K562 (cell line): ENCODE data around the gene JPT1. TPM values are rescaled to one million over a fixed set of nuclear protein-coding genes. Genes with fewer than 3 reads are reported as not detected.

ENCODE experiments used
- CBFA2T3 ChIP-seq: fragments of 450-650 bp; IDR thresholded peaks from 2 replicates; pipeline ENCODE4 v1.6.1; 2017
- CBX3 ChIP-seq, 2 experiments: IDR thresholded peaks; 1 replicate in 1 of 2; 2 replicates in 1 of 2; pipeline ENCODE4 v1.6.1; 2012; ENCODE audit warnings: inconsistent platforms in 2 of 2, low read length in 2 of 2, borderline replicate concordance in 1 of 2, control low read depth in 1 of 2
- CC2D1A ChIP-seq: fragments of 450-650 bp; IDR thresholded peaks from 2 replicates; pipeline ENCODE4 v1.6.1; 2017; ENCODE audit warnings: mild to moderate bottlenecking
- CGGBP1 ChIP-seq: fragments of 250-450 bp; sonication (Bioruptor Pico); IDR thresholded peaks from 2 replicates; pipeline ENCODE4 v1.9.0; 2021; ENCODE audit warnings: mild to moderate bottlenecking
- CHD1 ChIP-seq: fragments of 200-600 bp; sonication (generic); IDR thresholded peaks from one replicate; pipeline ENCODE4 v1.6.1; 2012; ENCODE audit warnings: mild to moderate bottlenecking, moderate library complexity, low read length, inconsistent platforms
- EHMT2 ChIP-seq: fragments of 450-650 bp; IDR thresholded peaks from 2 replicates; pipeline ENCODE4 v1.6.1; 2018; ENCODE audit warnings: antibody characterized with exemption
- ETV5 ChIP-seq: sonication (generic); formaldehyde crosslinking; IDR thresholded peaks from 2 replicates; pipeline ENCODE4 v1.4.0; 2020; ENCODE audit warnings: low read depth, mild to moderate bottlenecking, missing genetic modification reagents
- HMGN3 ChIP-seq: IDR thresholded peaks from 2 replicates; pipeline ENCODE4 v1.6.1; 2011; ENCODE audit warnings: borderline replicate concordance, low read depth, mild to moderate bottlenecking, mixed read lengths, low read length; ENCODE audit not compliant: insufficient read length; ENCODE audit errors: extremely low read depth
- MAZ ChIP-seq, 2 experiments: fragments of 450-650 bp in 1 of 2; sonication (generic) in 1 of 2; formaldehyde crosslinking; IDR thresholded peaks in 1 of 2; conservative IDR thresholded peaks in 1 of 2; 2 replicates each; pipeline versions ENCODE4 v1.4.0 to v1.5.0; 2020; ENCODE audit warnings: mild to moderate bottlenecking in 1 of 2, missing genetic modification reagents in 1 of 2
- MYNN ChIP-seq, 2 experiments: sonication (generic); formaldehyde crosslinking in 1 of 2; IDR thresholded peaks; 2 replicates each; pipeline versions ENCODE4 v1.5.0 to v1.6.1; 2016 to 2020; ENCODE audit warnings: antibody characterized with exemption in 1 of 2, missing genetic modification reagents in 1 of 2
- NCOA2 ChIP-seq, 2 experiments: fragments of 450-650 bp; IDR thresholded peaks; 2 replicates each; pipeline ENCODE4 v1.6.1; 2018; ENCODE audit warnings: mild to moderate bottlenecking in 2 of 2, moderate library complexity in 1 of 2; ENCODE audit not compliant: partially characterized antibody in 2 of 2
- NONO ChIP-seq, 2 experiments: fragments of 200-400 bp in 1 of 2; fragments of 450-650 bp in 1 of 2; formaldehyde crosslinking in 1 of 2; IDR thresholded peaks; 2 replicates each; pipeline ENCODE4 v1.6.1; 2017; ENCODE audit warnings: low read depth in 2 of 2, mild to moderate bottlenecking in 2 of 2, moderate library complexity in 2 of 2, low read length in 1 of 2
- POLR2G ChIP-seq: fragments of 200-400 bp; formaldehyde crosslinking; IDR thresholded peaks from 2 replicates; pipeline ENCODE4 v1.6.1; 2017; ENCODE audit warnings: low read depth, mild to moderate bottlenecking, antibody characterized with exemption, low read length, moderate library complexity
- SMAD1 ChIP-seq: fragments of 150-350 bp; IDR thresholded peaks from 2 replicates; pipeline ENCODE4 v1.6.1; 2014; ENCODE audit warnings: low read length, low read depth; ENCODE audit not compliant: partially characterized antibody
- SMARCB1 ChIP-seq: IDR thresholded peaks from 2 replicates; pipeline ENCODE4 v1.6.1; 2011; ENCODE audit warnings: improper control_type of control experiment, low read depth; ENCODE audit not compliant: insufficient read length
- SP1 ChIP-seq: sonication (generic); formaldehyde crosslinking; IDR thresholded peaks from 2 replicates; pipeline ENCODE4 v1.8.1; 2022; ENCODE audit warnings: mild to moderate bottlenecking, missing genetic modification reagents
- THAP7 ChIP-seq: fragments of 250-450 bp; sonication (Bioruptor Pico); IDR thresholded peaks from 2 replicates; pipeline ENCODE4 v1.5.0; 2021
- U2AF2 ChIP-seq: fragments of 200-400 bp; formaldehyde crosslinking; optimal IDR thresholded peaks from 2 replicates; pipeline ENCODE3; 2017; ENCODE audit warnings: low read depth, mild to moderate bottlenecking, low read length
- USF1 ChIP-seq: sonication (generic); formaldehyde crosslinking; IDR thresholded peaks from 2 replicates; pipeline ENCODE4 v1.9.0; 2022; ENCODE audit warnings: mild to moderate bottlenecking, missing genetic modification reagents
- ZNF12 ChIP-seq: sonication (generic); formaldehyde crosslinking; IDR thresholded peaks from 2 replicates; pipeline ENCODE4 v1.4.0; 2020; ENCODE audit warnings: mild to moderate bottlenecking, missing genetic modification reagents
- ZNF133 ChIP-seq: fragments of 250-450 bp; sonication (Bioruptor Pico); IDR thresholded peaks from 2 replicates; pipeline ENCODE4 v1.4.0; 2020; ENCODE audit warnings: mild to moderate bottlenecking
- ZNF143 ChIP-seq: sonication (generic); formaldehyde crosslinking; IDR thresholded peaks from 2 replicates; pipeline ENCODE4 v1.9.0; 2022; ENCODE audit warnings: mild to moderate bottlenecking, missing genetic modification reagents
- ZNF511 ChIP-seq: sonication (generic); formaldehyde crosslinking; IDR thresholded peaks from 2 replicates; pipeline ENCODE4 v1.8.0; 2022; ENCODE audit warnings: mild to moderate bottlenecking, missing genetic modification reagents
- polyA plus RNA-seq, 8 experiments: library from polyadenylated mRNA; depleted of rRNA in 4 of 8; stranded (reverse) in 5 of 8; unstranded in 3 of 8; fragments of >200 nt; fragmentation: Nextera tagmentation in 2 of 8; fragmentation: Illumina TruSeq in 1 of 8; extraction: Ambion mirVana in 2 of 8; extraction: Trizol in 1 of 8; gene quantifications; 2 replicates each; pipeline versions ENCODE4 v1.2.1 to v1.2.3, GENCODE V29; 2011 to 2014; ENCODE audit warnings: inconsistent platforms in 1 of 8, missing spikeins in 1 of 8
- total RNA-seq, 7 experiments: library from RNA; depleted of rRNA in 6 of 7; stranded (reverse); fragments of >200 nt in 6 of 7; fragmentation: Illumina TruSeq in 2 of 7; extraction: Trizol in 2 of 7; gene quantifications; 2 replicates each; pipeline versions ENCODE4 v1.2.1 to v1.2.3, GENCODE V29; 2011 to 2021; ENCODE audit warnings: low replicate concordance in 1 of 7

JPT1 gene
- total and polyA plus RNA-seq, 9 of the 15 experiments (the other 6 are each of a cell fraction or from before 2014, with no cell fraction given), result 56.7 to 292 (median 144) TPM

GRCh38 chr17:75154195-75155106, at the start of gene JPT1 (continued):
- TF ChIP-seq ETV5 (CRISPR knock-in tag), result 0 out of 2 replicates have a peak, but pooled peaks have one; percentile 51
- TF ChIP-seq ZNF143 (CRISPR knock-in tag), result 0 out of 2 replicates have a peak, but pooled peaks have one; percentile 4
- TF ChIP-seq SMARCB1, result no peak
- TF ChIP-seq MAZ (CRISPR knock-in tag; conservative IDR thresholded peaks at IDR 0.05 in 1 of 2, IDR thresholded peaks at IDR 0.05 in 1 of 2), result peak; percentile 64 to 88
- peak; percentile 83 for TF ChIP-seq SMAD1
- TF ChIP-seq ZNF133 (CRISPR knock-in tag), result no peak
- TF ChIP-seq THAP7, result 0 out of 2 replicates have a peak, but pooled peaks have one; percentile 20
- peak; percentile 69 for TF ChIP-seq ZNF511 (CRISPR knock-in tag)
- peak; percentile 72 for TF ChIP-seq HMGN3
- TF ChIP-seq CGGBP1 (CRISPR knock-in tag), result peak; percentile 94; the same call in 1 of the 2 replicates
- TF ChIP-seq USF1 (CRISPR knock-in tag), result peak; percentile 42; the same call in 1 of the 2 replicates
- TF ChIP-seq SP1 (CRISPR knock-in tag), result peak; percentile 85
- TF ChIP-seq CHD1, result peak; percentile 47
- TF ChIP-seq NONO (IDR thresholded peaks at IDR 0.05; ENCODE audit: low read depth in 2 of 2, low read length in 1 of 2), result peak; percentile 93 to 97
- peak; percentile 7; the same call in 1 of the 2 replicates for TF ChIP-seq CBFA2T3
- peak; percentile 13; the same call in 1 of the 2 replicates for TF ChIP-seq ZNF12
- peak in 1 of 2 experiments; percentile 41; a peak in 1 of 3 replicates for TF ChIP-seq CBX3 (IDR thresholded peaks at IDR 0.05; ENCODE audit: borderline replicate concordance in 1 of 2, low read length in 2 of 2)
- no peak for TF ChIP-seq NCOA2 (IDR thresholded peaks at IDR 0.05; ENCODE audit: partially characterized antibody in 2 of 2)
- no peak for TF ChIP-seq U2AF2
- TF ChIP-seq POLR2G, result peak; percentile 100
- TF ChIP-seq CC2D1A, result peak; percentile 93
- TF ChIP-seq MYNN (IDR thresholded peaks at IDR 0.05), result peak; percentile 12; the same call in 1 of the 2 replicates
- TF ChIP-seq MYNN (CRISPR knock-in tag; IDR thresholded peaks at IDR 0.05), result no peak
- TF ChIP-seq EHMT2, result no peak
